CD14-positive monocyte (primary cell): ENCODE results near the gene NKIRAS2. TPM values are rescaled to one million over a fixed set of nuclear protein-coding genes. Genes with fewer than 3 reads are reported as not detected.
A peak's percentile ranks its signal among the peaks of the same experiment; 100 is the strongest.

Experiments used
- DNase-seq, 3 donors: peaks; one replicate each; pipeline ENCODE4 v3.0.0-alpha.2; 2011 to 2022
- H2AFZ ChIP-seq: 2 replicates; pipeline ENCODE4 v1.6.0; 2012; ENCODE audit warnings: mild to moderate bottlenecking, low read depth, low read length, inconsistent platforms; ENCODE audit not compliant: insufficient read depth, poor library complexity, severe bottlenecking
- H3K27ac ChIP-seq, 2 donors: 1 replicate in 1 of 2; 2 replicates in 1 of 2; pipeline ENCODE4 v1.5.1; 2012 to 2013; ENCODE audit warnings: low read length in 2 of 2, control low read depth in 1 of 2, inconsistent platforms in 1 of 2, low read depth in 1 of 2, mild to moderate bottlenecking in 1 of 2
- H3K27me3 ChIP-seq, 2 donors: one replicate each; pipeline versions ENCODE4 v1.6.0 to v1.6.1; 2011 to 2013; ENCODE audit warnings: low read length in 2 of 2; ENCODE audit not compliant: control insufficient read depth in 2 of 2, insufficient read depth in 2 of 2
- H3K36me3 ChIP-seq, 2 donors: replicated peaks in 1 of 2; 1 replicate in 1 of 2; 2 replicates in 1 of 2; pipeline versions ENCODE4 v1.5.1 to v1.6.1; 2012 to 2013; ENCODE audit warnings: low read length in 2 of 2, control low read depth in 1 of 2, inconsistent platforms in 1 of 2, mild to moderate bottlenecking in 1 of 2; ENCODE audit not compliant: insufficient read depth in 2 of 2, control insufficient read depth in 1 of 2
- H3K4me1 ChIP-seq, 2 donors: 1 replicate in 1 of 2; 2 replicates in 1 of 2; pipeline versions ENCODE4 v1.5.1 to v1.6.1; 2012 to 2013; ENCODE audit warnings: low read length in 2 of 2, control low read depth in 1 of 2, inconsistent platforms in 1 of 2, mild to moderate bottlenecking in 1 of 2, moderate library complexity in 1 of 2; ENCODE audit not compliant: insufficient read depth in 2 of 2, control insufficient read depth in 1 of 2
- H3K4me2 ChIP-seq: replicated peaks from 2 replicates; pipeline ENCODE3; 2012; ENCODE audit warnings: low read length, moderate library complexity, mild to moderate bottlenecking; ENCODE audit not compliant: poor library complexity, severe bottlenecking; ENCODE audit errors: extremely low read depth
- H3K4me3 ChIP-seq, 3 experiments: fragments of 200-600 bp in 1 of 3; sonication (generic) in 1 of 3; replicated peaks in 1 of 3; 1 replicate in 2 of 3; 2 replicates in 1 of 3; pipeline ENCODE4 v1.5.1; 2011 to 2013; ENCODE audit warnings: low read length in 3 of 3, mild to moderate bottlenecking in 3 of 3, control low read depth in 2 of 3, low read depth in 2 of 3, inconsistent platforms in 1 of 3, moderate library complexity in 1 of 3
- H3K79me2 ChIP-seq: 2 replicates; pipeline ENCODE4 v1.6.0; 2012; ENCODE audit warnings: mild to moderate bottlenecking, control low read depth, inconsistent platforms, low read length, moderate library complexity; ENCODE audit not compliant: insufficient read depth
- H3K9ac ChIP-seq: 2 replicates; pipeline ENCODE4 v1.6.0; 2017; ENCODE audit warnings: low read length, mild to moderate bottlenecking; ENCODE audit not compliant: insufficient read depth, poor library complexity, severe bottlenecking
- H3K9me3 ChIP-seq, 2 donors: replicated peaks in 1 of 2; 1 replicate in 1 of 2; 2 replicates in 1 of 2; pipeline versions ENCODE4 v1.5.1 to v1.6.1; 2012 to 2013; ENCODE audit warnings: low read length in 2 of 2, control low read depth in 1 of 2; ENCODE audit not compliant: control insufficient read depth in 1 of 2, insufficient read depth in 1 of 2
- H4K20me1 ChIP-seq: 2 replicates; pipeline ENCODE4 v1.6.0; 2012; ENCODE audit warnings: mild to moderate bottlenecking, low read length, control low read depth, moderate library complexity; ENCODE audit not compliant: insufficient read depth
- H3K27ac Mint-ChIP-seq, 7 donors: one replicate each; pipeline ENCODE4 v1.8.0; 2020; ENCODE audit warnings: mild to moderate bottlenecking in 7 of 7, mixed read lengths in 7 of 7, moderate library complexity in 6 of 7, inconsistent platforms in 2 of 7
- H3K27me3 Mint-ChIP-seq, 3 donors: one replicate each; pipeline ENCODE4 v1.8.0; 2021 to 2022; ENCODE audit warnings: low read depth in 3 of 3, mild to moderate bottlenecking in 3 of 3, mixed read lengths in 3 of 3, moderate library complexity in 3 of 3, inconsistent platforms in 1 of 3
- H3K36me3 Mint-ChIP-seq, 2 donors: one replicate each; pipeline ENCODE4 v1.8.0; 2020; ENCODE audit warnings: mixed read lengths in 2 of 2, inconsistent platforms in 1 of 2, mild to moderate bottlenecking in 1 of 2
- H3K4me1 Mint-ChIP-seq: one replicate; pipeline ENCODE4 v1.8.0; 2020; ENCODE audit warnings: mild to moderate bottlenecking, mixed read lengths
- H3K4me3 Mint-ChIP-seq, 2 donors: one replicate each; pipeline ENCODE4 v1.8.0; 2020; ENCODE audit warnings: mild to moderate bottlenecking in 2 of 2, mixed read lengths in 2 of 2, moderate library complexity in 1 of 2
- H3K9me3 Mint-ChIP-seq, 7 donors: one replicate each; pipeline ENCODE4 v1.8.0; 2020 to 2022; ENCODE audit warnings: mixed read lengths in 7 of 7, mild to moderate bottlenecking in 6 of 7, moderate library complexity in 6 of 7, inconsistent platforms in 2 of 7
- CTCF ChIP-seq: fragments of 200-600 bp; IDR thresholded peaks from one replicate; pipeline ENCODE4 v1.8.0; 2022; ENCODE audit warnings: antibody characterized with exemption, mild to moderate bottlenecking
- WGBS: methylation state at CpG from one replicate; pipeline ENCODE4 v1.1.5; 2013; ENCODE audit warnings: missing lambda C conversion rate; ENCODE audit not compliant: insufficient coverage; 5-methylcytosine and 5-hydroxymethylcytosine counted together
- intact Hi-C, 2 donors: fragments of 100-400 bp; cut with micrococcal nuclease; formaldehyde crosslinking; loops; one replicate each; pipeline versions ENCODE4 v1.15.0 to v1.15.1; 2023
- polyA plus RNA-seq, 3 donors: library from polyadenylated mRNA; depleted of rRNA in 1 of 3; unstranded in 2 of 3; stranded (reverse) in 1 of 3; fragments of 300-500 nt in 2 of 3; fragments of >200 nt in 1 of 3; fragmentation: Illumina TruSeq in 2 of 3; gene quantifications; 1 replicate in 2 of 3; 2 replicates in 1 of 3; pipeline ENCODE4 v1.2.3, GENCODE V29; 2012 to 2021

Gene NKIRAS2
- polyA plus RNA-seq, 3 donors: 51.1 to 77.1 (median 69.9) TPM

DNA sequence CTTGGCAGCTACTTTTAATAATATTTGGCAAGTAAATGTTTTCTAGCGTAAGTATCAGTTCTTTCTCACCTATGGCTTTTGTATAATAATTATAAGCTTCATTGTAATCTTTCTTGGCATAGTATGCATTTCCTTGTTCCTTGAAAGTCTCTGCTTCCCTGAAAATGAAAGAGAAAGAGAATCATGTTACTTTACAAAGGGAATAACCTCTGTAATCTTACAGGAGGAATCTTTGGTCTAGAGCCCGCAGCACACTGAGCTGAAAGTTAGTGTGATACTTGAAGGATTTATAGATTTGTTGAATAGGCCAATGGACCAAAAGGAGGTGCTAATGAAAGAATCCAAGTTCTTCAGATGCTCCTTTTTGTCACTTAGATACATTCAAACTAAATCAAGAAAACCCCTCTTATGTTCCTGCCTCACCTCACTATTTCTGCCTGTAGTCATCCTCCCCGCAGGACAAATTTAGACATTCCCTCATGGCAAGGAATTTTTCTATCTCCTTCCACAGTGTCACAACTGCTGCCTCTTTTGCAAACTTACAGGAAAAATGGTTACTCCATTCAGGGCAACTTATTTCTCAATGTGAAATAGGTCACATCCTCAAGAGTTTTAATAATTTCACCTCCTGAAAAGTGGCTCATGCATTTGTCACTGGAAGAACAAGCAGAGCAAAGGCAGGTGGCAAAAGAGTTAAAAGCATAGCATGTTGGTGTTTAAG lies 19.3 kb upstream of the NKIRAS2 start:
- peak overlapping the region in 4 of 7 donors; percentile 2 to 69 (median 54) for H3K27ac Mint-ChIP-seq
- peaks cover 97% of the 10 kb centered on the region for H4K20me1 ChIP-seq
- H3K9me3 ChIP-seq: no peaks in the 10 kb centered on the region
- H3K9me3 Mint-ChIP-seq: no peaks in the 10 kb centered on the region
- H3K4me3 Mint-ChIP-seq: no peak overlapping the region
- peak overlapping the region in 1 of 2 donors; percentile 60 for H3K27ac ChIP-seq
- no peak for TF ChIP-seq CTCF
- no peaks in the 10 kb centered on the region for H3K27me3 ChIP-seq
- no peak overlapping the region for H3K4me3 ChIP-seq
- intact Hi-C loops: no loop called here
- H3K4me1 Mint-ChIP-seq: peaks cover 42% of the 10 kb centered on the region
- DNase-seq: no peak
- H3K9ac ChIP-seq: no peak overlapping the region
- no peak overlapping the region for H3K4me2 ChIP-seq
- no peaks in the 10 kb centered on the region for H3K27me3 Mint-ChIP-seq
- peaks cover 5 to 20% of the 10 kb centered on the region in 2 donors for H3K4me1 ChIP-seq
- H2AFZ ChIP-seq: no peak overlapping the region
- WGBS: 60% methylated on average over 1 of the region's 3 CpGs
- H3K36me3 ChIP-seq: peaks cover 63 to 85% of the 10 kb centered on the region in 2 donors
- H3K36me3 Mint-ChIP-seq: peaks cover 63 to 73% of the 10 kb centered on the region in 2 donors
- H3K79me2 ChIP-seq: peaks cover 87% of the 10 kb centered on the region

- Mint-ChIP-seq H3K27me3 (no peaks in the 10 kb centered on the region), H3K4me1 (peaks cover 47% of the 10 kb centered on the region), H3K36me3 (peaks cover 52 to 62% of the 10 kb centered on the region in 2 donors), H3K9me3 (no peaks in the 10 kb centered on the region), H3K4me3 (no peak overlapping the region), H3K27ac (peak overlapping the region in 3 of 7 donors; percentile 41 to 54 (median 53))
- no CpG with 5 or more reads among the region's 2 CpGs for WGBS
- intact Hi-C loops: no loop called here
- peak overlapping the region in 1 of 2 donors; percentile 60 for H3K27ac ChIP-seq
- H3K9me3 ChIP-seq: no peaks in the 10 kb centered on the region
- H4K20me1 ChIP-seq: peaks cover 97% of the 10 kb centered on the region
- H3K4me1 ChIP-seq: peaks cover 11 to 20% of the 10 kb centered on the region in 2 donors
- no peak overlapping the region for H2AFZ ChIP-seq
- no peak overlapping the region for H3K4me3 ChIP-seq
- H3K4me2 ChIP-seq: no peak overlapping the region
- no peak for DNase-seq
- H3K27me3 ChIP-seq: no peaks in the 10 kb centered on the region
- no peak overlapping the region for H3K9ac ChIP-seq
- peaks cover 52 to 73% of the 10 kb centered on the region in 2 donors for H3K36me3 ChIP-seq
- H3K79me2 ChIP-seq: peaks cover 89% of the 10 kb centered on the region
- TF ChIP-seq CTCF: no peak
Measured at GRCh38 chr17:42001729-42002128, 18.2 kb upstream of the NKIRAS2 start.
